SKM-1 (cell line): Measurements from ENCODE around the gene FGGY.

Experiments used
- DNase-seq: peaks from one replicate; lab custom pipeline; 2025; ENCODE audit not compliant: unreplicated experiment; lab: John Stamatoyannopoulos, UW

Gene FGGY

GRCh38 chr1:59788825-59789224, 491.9 kb downstream of the FGGY start:
- DNase-seq: no peak

- DNase-seq: no peak
Observed at GRCh38 chr1:59798600-59798999, 501.7 kb downstream of the FGGY start.

GRCh38 chr1:59803458-59804038, 506.7 kb downstream of the FGGY start:
- DNase-seq: no peak

- no peak for DNase-seq
Observed at GRCh38 chr1:59804301-59804700, 507.4 kb downstream of the FGGY start.

GRCh38 chr1:59805554-59805953, 508.7 kb downstream of the FGGY start:
- DNase-seq: no peak
